ENCODE results near the gene NAXD. TPM values are rescaled to one million over a fixed set of nuclear protein-coding genes. Genes with fewer than 3 reads are reported as not detected.
"Not testable (repeated sequence)": the region's sequence is repeated elsewhere in the genome, so short reads cannot be mapped to it uniquely, and the experiment has no call there.

Gene NAXD
- total RNA-seq, 1 experiment from 2014 or later = 18.7 TPM

DNA sequence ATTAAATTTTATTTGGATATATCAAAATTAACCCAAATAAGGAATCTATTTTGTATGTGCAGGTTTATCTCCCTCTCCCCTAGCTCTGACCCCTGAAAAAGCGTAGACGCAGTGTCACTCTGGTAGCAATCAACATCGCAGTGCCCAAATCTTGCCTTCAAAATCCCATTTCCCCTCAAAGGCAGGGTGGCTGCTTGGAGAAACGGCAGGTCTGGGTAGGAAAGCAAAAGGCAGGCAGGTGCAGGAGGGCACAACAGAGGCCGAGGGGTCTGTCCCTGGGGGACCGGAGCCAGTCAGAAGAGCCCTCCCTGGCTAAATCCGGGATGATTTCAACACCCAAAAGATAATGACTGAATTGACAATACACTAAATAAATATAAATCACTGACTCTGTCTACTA lies 41.9 kb downstream of the NAXD start:
- no TSS peak for BruUV-seq (replicated peaks)
- ATAC-seq (no peak), DNase-seq (no peak)
- H2AFZ ChIP-seq (ENCODE audit: low read length) = no peak overlapping the region
- no peak overlapping the region for H3K4me3 ChIP-seq (ENCODE audit: low read length)
- H3K4me2 ChIP-seq (ENCODE audit: low read length) = no peak overlapping the region
- H3F3A ChIP-seq (ENCODE audit: low read length, unreplicated experiment) = no peaks in the 10 kb centered on the region
- H4K20me1 ChIP-seq (ENCODE audit: low read length) = no peaks in the 10 kb centered on the region
- ChIA-PET CTCF (no interaction called here), POLR2A (ENCODE audit: unreplicated experiment) (no interaction called here)
- H3K79me2 ChIP-seq (ENCODE audit: low read length) = no peaks in the 10 kb centered on the region
- no peaks in the 10 kb centered on the region for H3K9me3 ChIP-seq (ENCODE audit: low read length)
- peaks cover 16% of the 10 kb centered on the region for H3K36me3 ChIP-seq (ENCODE audit: low read depth, low read length)
- H3K9ac ChIP-seq (ENCODE audit: low read length) = no peak overlapping the region
- no peaks in the 10 kb centered on the region for H3K4me1 ChIP-seq (ENCODE audit: insufficient read depth, low read length)
- intact Hi-C loops (cut with micrococcal nuclease) = no loop called here
- TF ChIP-seq, protein P1, sequence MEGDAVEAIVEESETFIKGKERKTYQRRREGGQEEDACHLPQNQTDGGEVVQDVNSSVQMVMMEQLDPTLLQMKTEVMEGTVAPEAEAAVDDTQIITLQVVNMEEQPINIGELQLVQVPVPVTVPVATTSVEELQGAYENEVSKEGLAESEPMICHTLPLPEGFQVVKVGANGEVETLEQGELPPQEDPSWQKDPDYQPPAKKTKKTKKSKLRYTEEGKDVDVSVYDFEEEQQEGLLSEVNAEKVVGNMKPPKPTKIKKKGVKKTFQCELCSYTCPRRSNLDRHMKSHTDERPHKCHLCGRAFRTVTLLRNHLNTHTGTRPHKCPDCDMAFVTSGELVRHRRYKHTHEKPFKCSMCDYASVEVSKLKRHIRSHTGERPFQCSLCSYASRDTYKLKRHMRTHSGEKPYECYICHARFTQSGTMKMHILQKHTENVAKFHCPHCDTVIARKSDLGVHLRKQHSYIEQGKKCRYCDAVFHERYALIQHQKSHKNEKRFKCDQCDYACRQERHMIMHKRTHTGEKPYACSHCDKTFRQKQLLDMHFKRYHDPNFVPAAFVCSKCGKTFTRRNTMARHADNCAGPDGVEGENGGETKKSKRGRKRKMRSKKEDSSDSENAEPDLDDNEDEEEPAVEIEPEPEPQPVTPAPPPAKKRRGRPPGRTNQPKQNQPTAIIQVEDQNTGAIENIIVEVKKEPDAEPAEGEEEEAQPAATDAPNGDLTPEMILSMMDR (conservative IDR thresholded peaks at IDR 0.05; ENCODE audit: low read depth, low read length) = no peak
- TF ChIP-seq EZH2phosphoT487 (IDR thresholded peaks at IDR 0.05; ENCODE audit: borderline replicate concordance, low read length) (no peak), EZH2 (IDR thresholded peaks at IDR 0.05; ENCODE audit: low read length, unreplicated experiment) (no peak)
- H3K27ac ChIP-seq (ENCODE audit: low read length) = no peak overlapping the region
- no peaks in the 10 kb centered on the region for H3K9me2 ChIP-seq (replicated peaks; ENCODE audit: low read length)
- H3K27me3 ChIP-seq (ENCODE audit: low read length) = no peaks in the 10 kb centered on the region

DNA sequence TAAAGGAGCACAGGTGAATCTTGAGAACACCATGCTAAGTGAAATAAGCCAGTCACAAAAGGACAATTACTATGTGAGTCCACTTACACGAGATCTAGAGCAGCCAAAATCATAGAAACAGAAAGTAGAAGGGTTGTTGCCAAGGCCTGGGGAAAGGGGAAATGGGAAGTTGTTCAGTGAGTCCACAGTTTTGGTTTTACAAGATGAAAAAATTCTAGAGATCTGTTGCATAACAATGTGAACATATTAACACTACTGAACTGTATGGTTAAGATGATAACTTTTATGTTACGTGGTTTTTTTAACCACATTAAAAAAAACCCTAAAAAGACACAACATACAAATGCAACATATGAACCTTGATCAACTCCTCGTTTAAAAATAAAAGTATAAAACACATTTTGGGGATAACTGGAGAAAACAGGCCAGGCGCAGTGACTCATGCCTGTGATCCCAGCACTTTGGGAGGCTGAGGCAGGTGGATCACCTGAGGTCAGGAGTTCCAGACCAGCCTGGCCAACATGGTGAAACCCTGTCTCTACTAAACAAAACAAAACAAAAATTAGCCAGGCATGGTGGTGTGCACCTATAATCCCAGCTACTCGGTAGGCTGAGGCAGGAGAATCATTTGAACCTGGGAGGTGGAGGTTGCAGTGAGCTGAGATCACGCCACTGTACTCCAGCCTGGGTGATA lies 43.0 kb downstream of the NAXD start:
- H3K27me3 ChIP-seq (ENCODE audit: low read length); BruUV-seq (replicated peaks); H3K4me2 ChIP-seq (ENCODE audit: low read length); H3F3A ChIP-seq (ENCODE audit: low read length, unreplicated experiment); H3K9ac ChIP-seq (ENCODE audit: low read length); H4K20me1 ChIP-seq (ENCODE audit: low read length); intact Hi-C loops (cut with micrococcal nuclease); H3K27ac ChIP-seq (ENCODE audit: low read length); H3K79me2 ChIP-seq (ENCODE audit: low read length); H3K4me1 ChIP-seq (ENCODE audit: insufficient read depth, low read length); DNase-seq; H3K9me3 ChIP-seq (ENCODE audit: low read length); CTCF ChIA-PET; H3K4me3 ChIP-seq (ENCODE audit: low read length); H2AFZ ChIP-seq (ENCODE audit: low read length); POLR2A ChIA-PET (ENCODE audit: unreplicated experiment); H3K9me2 ChIP-seq (replicated peaks; ENCODE audit: low read length); ATAC-seq: not testable (repeated sequence)
- peaks cover 27% of the 10 kb centered on the region for H3K36me3 ChIP-seq (ENCODE audit: low read depth, low read length)

DNA sequence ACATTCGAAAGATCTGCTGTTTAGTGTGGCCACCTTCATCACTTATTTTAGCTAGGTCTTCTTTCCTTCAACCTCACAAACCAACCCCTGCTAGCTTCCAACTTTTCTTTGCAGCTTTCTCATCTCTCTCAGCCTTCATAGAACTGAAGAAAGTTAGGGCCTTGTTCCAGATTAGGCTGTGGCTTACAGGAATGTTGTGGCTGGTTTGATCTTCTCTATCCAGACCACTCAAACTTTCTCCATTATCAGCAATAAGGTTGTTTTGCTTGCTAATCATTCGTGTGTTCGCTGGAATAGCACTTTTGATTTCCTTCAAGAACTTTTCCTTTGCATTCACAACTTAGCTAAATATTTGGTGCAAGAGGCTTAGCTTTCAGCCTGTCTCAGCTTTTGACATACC lies 45.9 kb downstream of the NAXD start:
- Histone ChIP-seq H3K9ac (ENCODE audit: low read length) (no peak overlapping the region), H3K27me3 (ENCODE audit: low read length) (no peaks in the 10 kb centered on the region), H3K4me3 (ENCODE audit: low read length) (no peak overlapping the region), H2AFZ (ENCODE audit: low read length) (no peak overlapping the region), H3K9me3 (ENCODE audit: low read length) (no peaks in the 10 kb centered on the region), H3K79me2 (ENCODE audit: low read length) (no peaks in the 10 kb centered on the region), H3F3A (ENCODE audit: low read length, unreplicated experiment) (no peaks in the 10 kb centered on the region), H3K4me2 (ENCODE audit: low read length) (no peak overlapping the region), H3K36me3 (ENCODE audit: low read depth, low read length) (peaks cover 32% of the 10 kb centered on the region), H3K4me1 (ENCODE audit: insufficient read depth, low read length) (no peaks in the 10 kb centered on the region), H3K9me2 (replicated peaks; ENCODE audit: low read length) (no peaks in the 10 kb centered on the region), H3K27ac (ENCODE audit: low read length) (no peak overlapping the region), H4K20me1 (ENCODE audit: low read length) (no peaks in the 10 kb centered on the region)
- DNase-seq (no peak), ATAC-seq (no peak)
- intact Hi-C loops (cut with micrococcal nuclease) = no loop called here
- CTCF ChIA-PET = no interaction called here
- POLR2A ChIA-PET (ENCODE audit: unreplicated experiment) = interaction anchor here (0.6 kb wide), 1 partner anchor 76 kb away, joined by 10 read pairs; no protein-coding TSS in a partner anchor
- TF ChIP-seq EZH2phosphoT487 (IDR thresholded peaks at IDR 0.05; ENCODE audit: borderline replicate concordance, low read length) = no peak
- TF ChIP-seq EZH2 (IDR thresholded peaks at IDR 0.05; ENCODE audit: low read length, unreplicated experiment) = no peak
- TF ChIP-seq, protein P1 (conservative IDR thresholded peaks at IDR 0.05; ENCODE audit: low read depth, low read length) = no peak
- BruUV-seq (replicated peaks) = no TSS peak
